ENCODE measurements around the gene DNAJC6.

DNA sequence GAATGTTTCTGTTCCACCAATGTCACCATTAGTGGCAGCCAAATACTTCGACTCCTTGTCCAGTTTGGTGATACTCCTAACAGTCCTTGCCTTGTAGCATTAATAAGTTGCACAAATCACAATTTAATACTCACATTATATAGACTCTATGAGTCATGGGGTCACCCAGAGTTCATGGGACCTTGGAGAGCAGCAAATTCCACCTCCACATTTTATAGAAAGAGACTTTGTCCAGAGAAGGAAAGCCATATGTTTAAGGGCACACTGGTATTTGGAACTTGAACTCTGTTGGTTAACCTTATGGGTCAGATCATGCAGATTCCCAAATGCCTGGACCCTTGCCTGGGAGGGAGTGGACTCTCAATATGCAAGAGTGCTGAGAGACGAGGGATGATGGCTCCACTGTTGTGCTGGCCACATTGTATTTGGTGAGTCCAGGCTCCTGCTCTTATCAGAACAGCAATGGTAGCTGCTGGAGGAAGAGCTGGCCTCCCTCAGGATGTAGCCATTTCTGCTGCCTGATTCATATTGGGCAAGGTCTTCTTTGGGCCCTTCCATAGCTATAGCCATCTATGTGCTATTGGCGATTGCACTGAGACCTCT is 30.6 kb downstream of the DNAJC6 start:
- TF ChIP-seq, protein P1, sequence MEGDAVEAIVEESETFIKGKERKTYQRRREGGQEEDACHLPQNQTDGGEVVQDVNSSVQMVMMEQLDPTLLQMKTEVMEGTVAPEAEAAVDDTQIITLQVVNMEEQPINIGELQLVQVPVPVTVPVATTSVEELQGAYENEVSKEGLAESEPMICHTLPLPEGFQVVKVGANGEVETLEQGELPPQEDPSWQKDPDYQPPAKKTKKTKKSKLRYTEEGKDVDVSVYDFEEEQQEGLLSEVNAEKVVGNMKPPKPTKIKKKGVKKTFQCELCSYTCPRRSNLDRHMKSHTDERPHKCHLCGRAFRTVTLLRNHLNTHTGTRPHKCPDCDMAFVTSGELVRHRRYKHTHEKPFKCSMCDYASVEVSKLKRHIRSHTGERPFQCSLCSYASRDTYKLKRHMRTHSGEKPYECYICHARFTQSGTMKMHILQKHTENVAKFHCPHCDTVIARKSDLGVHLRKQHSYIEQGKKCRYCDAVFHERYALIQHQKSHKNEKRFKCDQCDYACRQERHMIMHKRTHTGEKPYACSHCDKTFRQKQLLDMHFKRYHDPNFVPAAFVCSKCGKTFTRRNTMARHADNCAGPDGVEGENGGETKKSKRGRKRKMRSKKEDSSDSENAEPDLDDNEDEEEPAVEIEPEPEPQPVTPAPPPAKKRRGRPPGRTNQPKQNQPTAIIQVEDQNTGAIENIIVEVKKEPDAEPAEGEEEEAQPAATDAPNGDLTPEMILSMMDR (IDR thresholded peaks at IDR 0.05 in 4 of 5, conservative IDR thresholded peaks at IDR 0.05 in 1 of 5) = no peak
- TF ChIP-seq POLR2A (IDR thresholded peaks at IDR 0.05) = no peak
